Loucy (cell line): ENCODE measurements around the gene VAV2.

Experiments used
- H2AFZ ChIP-seq: fragments of 200-600 bp; sonication (generic); 2 replicates; pipeline ENCODE4 v1.6.0; 2016; ENCODE audit warnings: antibody characterized with exemption, mild to moderate bottlenecking, low read length, moderate library complexity
- H3F3A ChIP-seq: fragments of 200-600 bp; 2 replicates; pipeline ENCODE4 v1.6.0; 2016; ENCODE audit warnings: antibody characterized with exemption, low read depth, mild to moderate bottlenecking
- H3K27me3 ChIP-seq: fragments of 200-600 bp; sonication (generic); 2 replicates; pipeline ENCODE4 v1.6.1; 2014; ENCODE audit warnings: low read length, mild to moderate bottlenecking; ENCODE audit not compliant: insufficient read depth, poor library complexity, severe bottlenecking
- H3K36me3 ChIP-seq: fragments of 200-600 bp; sonication (generic); 2 replicates; pipeline ENCODE4 v1.6.1; 2016; ENCODE audit warnings: low read length; ENCODE audit not compliant: insufficient read depth
- H3K4me1 ChIP-seq: fragments of 200-600 bp; sonication (generic); 2 replicates; pipeline ENCODE4 v1.5.1; 2014; ENCODE audit warnings: low read length, mild to moderate bottlenecking; ENCODE audit not compliant: insufficient read depth, poor library complexity, severe bottlenecking
- H3K4me2 ChIP-seq: fragments of 200-600 bp; sonication (generic); 2 replicates; pipeline ENCODE4 v1.6.0; 2014; ENCODE audit warnings: antibody characterized with exemption, low read length, low read depth, mild to moderate bottlenecking; ENCODE audit not compliant: poor library complexity, severe bottlenecking
- H3K4me3 ChIP-seq: fragments of 200-600 bp; sonication (generic); 2 replicates; pipeline ENCODE4 v1.5.1; 2014; ENCODE audit warnings: low read length, mild to moderate bottlenecking, mixed read lengths; ENCODE audit not compliant: poor library complexity, severe bottlenecking
- H3K79me2 ChIP-seq: fragments of 200-600 bp; sonication (generic); 2 replicates; pipeline ENCODE4 v1.6.1; 2014; ENCODE audit warnings: low read length; ENCODE audit not compliant: insufficient read depth
- H3K9ac ChIP-seq: fragments of 200-600 bp; sonication (generic); 2 replicates; pipeline ENCODE4 v1.6.0; 2014; ENCODE audit warnings: mild to moderate bottlenecking, low read depth, low read length, moderate library complexity; ENCODE audit not compliant: poor library complexity, severe bottlenecking
- H3K9me2 ChIP-seq: fragments of 200-600 bp; sonication (generic); replicated peaks from 2 replicates; pipeline ENCODE4 v1.6.1; 2016; ENCODE audit warnings: low read depth, low read length, mixed read lengths
- H3K9me3 ChIP-seq: fragments of 200-600 bp; sonication (generic); 2 replicates; pipeline ENCODE4 v1.6.1; 2014; ENCODE audit warnings: mild to moderate bottlenecking, antibody characterized with exemption, low read length, low read depth; ENCODE audit not compliant: insufficient read depth
- H4K20me1 ChIP-seq: fragments of 200-600 bp; sonication (generic); 2 replicates; pipeline ENCODE4 v1.6.0; 2014; ENCODE audit warnings: antibody characterized with exemption, low read length, mild to moderate bottlenecking; ENCODE audit not compliant: insufficient read depth, poor library complexity, severe bottlenecking
- CTCF ChIP-seq: fragments of 200-600 bp; sonication (generic); conservative IDR thresholded peaks from 2 replicates; pipeline ENCODE4 v1.5.1; 2014; ENCODE audit warnings: mild to moderate bottlenecking, antibody characterized with exemption, low read length
- EZH2phosphoT487 ChIP-seq: fragments of 200-600 bp; IDR thresholded peaks from 2 replicates; pipeline ENCODE4 v1.6.1; 2018; ENCODE audit warnings: antibody characterized with exemption, mild to moderate bottlenecking, moderate library complexity, borderline replicate concordance

Gene VAV2

GRCh38 chr9:133849110-133849670, 142.9 kb downstream of the VAV2 start:
- Histone ChIP-seq H3K4me1 (peaks cover 5% of the 10 kb centered on the region), H3F3A (no peaks in the 10 kb centered on the region), H2AFZ (no peak overlapping the region), H3K9me3 (no peaks in the 10 kb centered on the region), H3K27me3 (no peaks in the 10 kb centered on the region), H3K36me3 (no peaks in the 10 kb centered on the region), H3K4me2 (no peak overlapping the region), H4K20me1 (no peaks in the 10 kb centered on the region), H3K9ac (no peak overlapping the region), H3K4me3 (no peak overlapping the region), H3K9me2 (no peaks in the 10 kb centered on the region), H3K79me2 (no peaks in the 10 kb centered on the region; the same call in 1 of the 2 replicates)
- TF ChIP-seq CTCF (no peak), EZH2phosphoT487 (no peak)

GRCh38 chr9:133848471-133849109, 143.5 kb downstream of the VAV2 start:
- H3K4me3 ChIP-seq = no peak overlapping the region
- H3K79me2 ChIP-seq = no peaks in the 10 kb centered on the region; the same call in 1 of the 2 replicates
- H2AFZ ChIP-seq = no peak overlapping the region
- TF ChIP-seq EZH2phosphoT487 (no peak), CTCF (no peak)
- peaks cover 5% of the 10 kb centered on the region for H3K4me1 ChIP-seq
- no peak overlapping the region for H3K9ac ChIP-seq
- H3K9me3 ChIP-seq = no peaks in the 10 kb centered on the region
- H3K4me2 ChIP-seq = no peak overlapping the region
- no peaks in the 10 kb centered on the region for H3K9me2 ChIP-seq
- H3F3A ChIP-seq = no peaks in the 10 kb centered on the region
- H3K36me3 ChIP-seq = no peaks in the 10 kb centered on the region
- no peaks in the 10 kb centered on the region for H4K20me1 ChIP-seq
- no peaks in the 10 kb centered on the region for H3K27me3 ChIP-seq

GRCh38 chr9:133846483-133847090, 145.5 kb downstream of the VAV2 start:
- Histone ChIP-seq H4K20me1 (no peaks in the 10 kb centered on the region), H3K36me3 (no peaks in the 10 kb centered on the region), H3K79me2 (no peaks in the 10 kb centered on the region; the same call in 1 of the 2 replicates), H3F3A (no peaks in the 10 kb centered on the region), H3K4me2 (no peak overlapping the region), H3K9me3 (no peaks in the 10 kb centered on the region), H3K9ac (no peak overlapping the region), H3K4me1 (peaks cover 5% of the 10 kb centered on the region), H2AFZ (no peak overlapping the region), H3K27me3 (no peaks in the 10 kb centered on the region), H3K4me3 (no peak overlapping the region), H3K9me2 (no peaks in the 10 kb centered on the region)
- TF ChIP-seq EZH2phosphoT487 (no peak), CTCF (no peak)
